ENCODE data around the gene VRK2.

DNA sequence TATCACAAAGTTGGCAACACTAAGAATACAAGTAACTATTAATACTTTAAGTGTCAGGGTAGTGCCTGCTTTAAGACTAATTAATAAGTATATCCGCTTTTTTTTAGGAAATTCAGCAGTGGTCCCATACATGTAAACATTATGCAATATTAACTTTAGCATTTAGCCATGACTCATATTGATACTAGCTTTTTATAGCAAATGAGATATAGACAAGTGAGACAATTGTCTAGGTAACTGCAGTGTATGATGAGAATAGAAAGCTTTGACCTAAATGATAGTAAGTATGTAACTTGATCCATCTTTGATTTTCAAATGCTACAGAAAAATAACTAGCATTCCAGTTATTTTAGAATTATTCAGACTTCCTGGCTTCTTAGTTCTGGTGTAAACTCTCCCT, 27.4 kb upstream of the VRK2 start:
- TF ChIP-seq, protein P1, sequence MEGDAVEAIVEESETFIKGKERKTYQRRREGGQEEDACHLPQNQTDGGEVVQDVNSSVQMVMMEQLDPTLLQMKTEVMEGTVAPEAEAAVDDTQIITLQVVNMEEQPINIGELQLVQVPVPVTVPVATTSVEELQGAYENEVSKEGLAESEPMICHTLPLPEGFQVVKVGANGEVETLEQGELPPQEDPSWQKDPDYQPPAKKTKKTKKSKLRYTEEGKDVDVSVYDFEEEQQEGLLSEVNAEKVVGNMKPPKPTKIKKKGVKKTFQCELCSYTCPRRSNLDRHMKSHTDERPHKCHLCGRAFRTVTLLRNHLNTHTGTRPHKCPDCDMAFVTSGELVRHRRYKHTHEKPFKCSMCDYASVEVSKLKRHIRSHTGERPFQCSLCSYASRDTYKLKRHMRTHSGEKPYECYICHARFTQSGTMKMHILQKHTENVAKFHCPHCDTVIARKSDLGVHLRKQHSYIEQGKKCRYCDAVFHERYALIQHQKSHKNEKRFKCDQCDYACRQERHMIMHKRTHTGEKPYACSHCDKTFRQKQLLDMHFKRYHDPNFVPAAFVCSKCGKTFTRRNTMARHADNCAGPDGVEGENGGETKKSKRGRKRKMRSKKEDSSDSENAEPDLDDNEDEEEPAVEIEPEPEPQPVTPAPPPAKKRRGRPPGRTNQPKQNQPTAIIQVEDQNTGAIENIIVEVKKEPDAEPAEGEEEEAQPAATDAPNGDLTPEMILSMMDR (IDR thresholded peaks at IDR 0.05; ENCODE audit: low read length), result no peak
- TF ChIP-seq EZH2 (IDR thresholded peaks at IDR 0.05; ENCODE audit: borderline replicate concordance, low read length), result no peak

Measured in OCI-LY1 (cell line).